Kidney epithelial cell (primary cell): ENCODE data around the gene PLEKHA1. TPM values are rescaled to one million over a fixed set of nuclear protein-coding genes. Genes with fewer than 3 reads are reported as not detected.

Experiments used
- DNase-seq: peaks from one replicate; pipeline ENCODE4 v3.0.0-alpha.2; 2010; ENCODE audit warnings: low read depth
- H3K27me3 ChIP-seq: 2 replicates; pipeline ENCODE4 v1.6.0; 2011; ENCODE audit warnings: low read length; ENCODE audit not compliant: control insufficient read depth, insufficient read depth
- H3K36me3 ChIP-seq: 2 replicates; pipeline ENCODE4 v1.5.1; 2011; ENCODE audit warnings: low read length; ENCODE audit not compliant: control insufficient read depth, insufficient read depth
- H3K4me3 ChIP-seq: 2 replicates; pipeline ENCODE4 v1.5.1; 2011; ENCODE audit warnings: low read depth, mild to moderate bottlenecking, control low read depth, low read length
- total RNA-seq: library from RNA; depleted of rRNA; stranded (reverse); fragments of >200 nt; gene quantifications from 2 replicates; pipeline ENCODE4 v1.2.3, GENCODE V29; 2015
- TF ChIP-seq, protein P1 (sequence below): IDR thresholded peaks from 2 replicates; pipeline ENCODE4 v1.5.1; 2011; ENCODE audit warnings: mild to moderate bottlenecking, moderate library complexity, low read length, control low read depth, inconsistent platforms; ENCODE audit not compliant: insufficient read depth, poor library complexity, severe bottlenecking

PLEKHA1 gene
- total RNA-seq, 1 donor from 2014 or later, result 48.7 TPM

DNA sequence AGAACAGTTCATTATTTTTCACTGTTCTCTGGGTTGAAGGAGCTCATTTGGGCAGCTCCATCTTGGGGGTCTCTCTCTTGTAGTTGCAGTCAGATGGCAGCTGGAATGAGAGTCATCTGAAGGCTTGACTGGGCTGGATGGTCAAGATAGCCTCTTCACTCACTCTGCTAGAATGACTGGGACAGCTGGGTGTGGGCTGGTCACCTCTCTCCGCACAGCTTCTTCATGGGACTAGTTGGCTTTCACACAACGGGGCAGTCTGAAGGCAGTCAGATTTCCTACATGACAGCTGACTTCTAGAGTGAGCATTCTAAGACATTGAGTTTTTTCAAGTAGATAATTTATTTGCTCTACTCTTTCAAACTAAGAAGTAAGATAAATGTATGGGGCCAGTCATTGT lies 13.1 kb downstream of the PLEKHA1 start:
- DNase-seq, result no peak
- Histone ChIP-seq H3K36me3 (no peaks in the 10 kb centered on the region), H3K27me3 (no peaks in the 10 kb centered on the region), H3K4me3 (no peak overlapping the region)
- TF ChIP-seq, protein P1, sequence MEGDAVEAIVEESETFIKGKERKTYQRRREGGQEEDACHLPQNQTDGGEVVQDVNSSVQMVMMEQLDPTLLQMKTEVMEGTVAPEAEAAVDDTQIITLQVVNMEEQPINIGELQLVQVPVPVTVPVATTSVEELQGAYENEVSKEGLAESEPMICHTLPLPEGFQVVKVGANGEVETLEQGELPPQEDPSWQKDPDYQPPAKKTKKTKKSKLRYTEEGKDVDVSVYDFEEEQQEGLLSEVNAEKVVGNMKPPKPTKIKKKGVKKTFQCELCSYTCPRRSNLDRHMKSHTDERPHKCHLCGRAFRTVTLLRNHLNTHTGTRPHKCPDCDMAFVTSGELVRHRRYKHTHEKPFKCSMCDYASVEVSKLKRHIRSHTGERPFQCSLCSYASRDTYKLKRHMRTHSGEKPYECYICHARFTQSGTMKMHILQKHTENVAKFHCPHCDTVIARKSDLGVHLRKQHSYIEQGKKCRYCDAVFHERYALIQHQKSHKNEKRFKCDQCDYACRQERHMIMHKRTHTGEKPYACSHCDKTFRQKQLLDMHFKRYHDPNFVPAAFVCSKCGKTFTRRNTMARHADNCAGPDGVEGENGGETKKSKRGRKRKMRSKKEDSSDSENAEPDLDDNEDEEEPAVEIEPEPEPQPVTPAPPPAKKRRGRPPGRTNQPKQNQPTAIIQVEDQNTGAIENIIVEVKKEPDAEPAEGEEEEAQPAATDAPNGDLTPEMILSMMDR, result no peak

DNA sequence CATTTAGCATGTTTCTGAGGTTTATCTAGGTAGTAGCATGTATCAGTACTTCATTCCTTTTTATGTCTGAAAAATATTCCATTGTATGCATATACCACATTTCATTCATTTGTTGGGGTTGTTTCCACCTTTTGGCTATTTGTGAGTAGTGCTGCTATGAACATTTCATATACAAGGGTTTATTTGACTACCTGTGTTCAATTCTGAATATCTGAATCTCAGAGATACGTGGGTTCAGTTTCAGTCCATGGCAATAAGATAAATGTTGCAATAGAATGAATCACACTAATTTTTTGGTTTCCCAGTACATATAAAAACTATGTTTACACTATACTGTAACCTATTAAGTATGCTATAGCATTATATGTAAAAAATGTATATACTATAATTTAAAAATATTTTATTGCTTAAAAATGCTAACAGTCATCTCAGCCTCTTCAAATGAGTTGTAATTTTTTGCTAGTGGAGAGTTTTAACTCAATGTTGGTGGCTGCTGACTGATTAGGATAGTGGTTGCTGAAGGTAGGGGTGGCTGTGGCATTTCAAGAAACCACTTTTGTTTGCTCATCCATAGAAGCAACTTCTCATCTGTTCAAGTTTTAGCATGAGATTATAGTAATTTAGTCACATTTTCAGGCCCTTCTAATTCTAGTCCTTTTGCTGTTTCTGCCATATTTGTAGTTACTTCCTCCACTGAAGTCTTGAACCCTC lies 13.9 kb downstream of the PLEKHA1 start:
- H3K4me3 ChIP-seq, result no peak overlapping the region
- no peaks in the 10 kb centered on the region for H3K27me3 ChIP-seq
- TF ChIP-seq, protein P1, result no peak
- DNase-seq, result no peak
- H3K36me3 ChIP-seq, result no peaks in the 10 kb centered on the region

DNA sequence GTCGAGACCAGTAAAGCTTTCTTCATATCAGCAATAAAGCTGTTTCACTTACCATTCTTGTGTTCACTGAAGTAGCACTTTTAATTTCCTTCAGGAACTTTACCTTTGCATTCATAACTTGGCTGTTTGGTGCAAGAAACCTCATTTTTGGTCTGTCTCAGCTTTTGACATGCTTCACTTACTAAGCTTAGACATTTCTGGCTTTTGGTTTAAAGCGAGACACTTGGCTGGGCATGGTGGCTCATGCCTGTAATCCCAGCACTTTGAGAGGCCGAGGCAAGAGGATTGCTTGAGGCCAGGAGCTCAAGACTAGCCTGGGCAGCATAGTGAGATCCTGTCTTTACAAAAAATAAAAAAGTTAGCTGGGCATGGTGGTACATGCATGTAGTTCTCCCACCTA lies 15.8 kb downstream of the PLEKHA1 start:
- H3K4me3 ChIP-seq, result no peak overlapping the region
- TF ChIP-seq, protein P1, result no peak
- no peak for DNase-seq
- H3K27me3 ChIP-seq, result no peaks in the 10 kb centered on the region
- no peaks in the 10 kb centered on the region for H3K36me3 ChIP-seq

DNA sequence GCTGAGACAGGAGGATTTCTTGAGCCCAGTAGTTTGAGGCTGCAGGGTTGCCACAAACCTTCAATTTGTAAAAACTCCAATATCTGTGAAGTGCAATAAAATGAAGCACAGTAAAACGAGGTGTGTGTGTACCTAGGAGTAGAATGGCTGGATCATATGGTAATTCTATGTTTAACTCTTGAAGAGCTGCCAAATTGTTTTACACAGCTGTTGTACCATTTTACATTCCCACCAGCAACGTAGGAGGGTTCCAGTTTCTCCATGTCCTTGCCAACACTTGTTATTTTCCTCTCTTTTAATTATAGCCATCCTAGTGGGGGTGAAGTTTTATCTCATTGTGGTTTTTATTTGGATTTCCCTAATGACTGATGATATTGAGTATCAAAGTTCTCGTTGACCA lies 16.2 kb downstream of the PLEKHA1 start:
- TF ChIP-seq, protein P1, result no peak
- DNase-seq, result no peak
- H3K36me3 ChIP-seq, result no peaks in the 10 kb centered on the region
- H3K4me3 ChIP-seq, result no peak overlapping the region
- H3K27me3 ChIP-seq, result no peaks in the 10 kb centered on the region

DNA sequence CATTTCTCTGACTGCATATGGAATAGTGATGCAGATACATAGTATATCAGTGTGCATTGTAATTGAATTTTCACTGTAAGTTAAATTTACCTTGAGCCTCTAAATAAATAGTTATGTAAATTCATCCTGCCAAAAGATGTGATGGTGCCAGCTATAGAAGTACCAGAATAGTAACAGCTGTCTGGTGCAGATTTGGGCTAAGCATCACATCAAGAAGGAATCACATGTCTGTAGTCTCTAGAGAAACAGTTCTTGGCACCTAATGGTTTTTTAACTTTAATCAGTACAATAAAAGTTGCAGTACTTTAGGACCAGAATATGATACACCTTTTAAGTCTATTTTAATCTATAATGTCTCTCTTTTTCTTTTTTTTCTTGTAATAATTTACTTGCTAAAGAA lies 17.4 kb downstream of the PLEKHA1 start:
- DNase-seq, result no peak
- TF ChIP-seq, protein P1, result no peak
- no peak overlapping the region for H3K4me3 ChIP-seq
- no peaks in the 10 kb centered on the region for H3K36me3 ChIP-seq
- no peaks in the 10 kb centered on the region for H3K27me3 ChIP-seq

DNA sequence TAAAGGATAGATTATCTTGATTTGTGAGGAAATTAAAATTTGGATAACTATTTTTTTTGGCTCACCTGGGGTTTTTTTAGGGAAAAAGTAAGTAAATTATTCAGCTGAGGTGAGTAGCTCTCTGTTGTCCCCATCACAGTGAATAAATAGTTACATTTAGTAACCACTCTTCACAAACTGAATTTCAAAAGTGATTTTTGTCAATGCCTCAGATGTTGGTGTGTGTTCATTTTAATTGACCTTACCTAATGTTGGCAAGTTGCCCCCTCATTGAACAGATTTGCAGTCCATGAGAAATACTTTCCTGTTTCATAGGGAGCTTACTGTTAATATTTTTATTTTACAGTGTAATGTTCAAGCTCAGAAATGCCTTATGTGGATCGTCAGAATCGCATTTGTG lies 18.3 kb downstream of the PLEKHA1 start:
- H3K36me3 ChIP-seq, result no peaks in the 10 kb centered on the region
- no peaks in the 10 kb centered on the region for H3K27me3 ChIP-seq
- no peak overlapping the region for H3K4me3 ChIP-seq
- TF ChIP-seq, protein P1, result no peak
- no peak for DNase-seq
